Keratinocyte (primary cell): Measurements from ENCODE around the gene F8. TPM values are rescaled to one million over a fixed set of nuclear protein-coding genes. Genes with fewer than 3 reads are reported as not detected.

Experiments
- DNase-seq: peaks from one replicate; pipeline ENCODE4 v3.0.0-alpha.2; 2011; ENCODE audit warnings: low read depth, missing footprints, low spot score
- FAIRE-seq: peaks from 2 replicates; lab custom pipeline; 2011; peaks lifted over from hg19 to GRCh38; lab: Jason Lieb, UNC
- H2AFZ ChIP-seq: 2 replicates; pipeline ENCODE4 v1.6.0; 2012; ENCODE audit warnings: low read length, control low read depth, inconsistent platforms; ENCODE audit not compliant: control insufficient read depth
- H3K27ac ChIP-seq: 2 replicates; pipeline ENCODE4 v1.5.1; 2011; ENCODE audit warnings: low read length; ENCODE audit not compliant: control insufficient read depth, insufficient read depth
- H3K27me3 ChIP-seq: 3 replicates; pipeline ENCODE4 v1.6.0; 2011; ENCODE audit warnings: low read length; ENCODE audit not compliant: control insufficient read depth, insufficient read depth; ENCODE audit errors: extremely low read depth
- H3K36me3 ChIP-seq, 2 experiments: 2 replicates in 1 of 2; 3 replicates in 1 of 2; pipeline ENCODE4 v1.5.1; 2011; ENCODE audit warnings: low read length in 2 of 2, mild to moderate bottlenecking in 1 of 2; ENCODE audit not compliant: control insufficient read depth in 2 of 2, insufficient read depth in 2 of 2; ENCODE audit errors: extremely low read depth in 1 of 2
- H3K4me1 ChIP-seq: 3 replicates; pipeline ENCODE4 v1.5.1; 2011; ENCODE audit warnings: low read length; ENCODE audit not compliant: control insufficient read depth, insufficient read depth; ENCODE audit errors: extremely low read depth
- H3K4me2 ChIP-seq: 3 replicates; pipeline ENCODE4 v1.6.0; 2011; ENCODE audit warnings: low read depth, low read length; ENCODE audit not compliant: control insufficient read depth, insufficient read depth; ENCODE audit errors: extremely low read depth
- H3K4me3 ChIP-seq, 3 experiments: fragments of 200-600 bp in 1 of 3; sonication (generic) in 1 of 3; 2 replicates in 2 of 3; 3 replicates in 1 of 3; pipeline ENCODE4 v1.5.1; 2011 to 2016; ENCODE audit warnings: low read length in 3 of 3, mild to moderate bottlenecking in 3 of 3, control low read depth in 2 of 3, inconsistent platforms in 1 of 3, low read depth in 1 of 3, mixed read lengths in 1 of 3, mixed run types in 1 of 3, moderate library complexity in 1 of 3; ENCODE audit not compliant: control insufficient read depth in 2 of 3, insufficient read depth in 2 of 3; ENCODE audit errors: extremely low read depth in 1 of 3
- H3K79me2 ChIP-seq: 2 replicates; pipeline ENCODE4 v1.6.0; 2012; ENCODE audit warnings: low read length; ENCODE audit not compliant: control insufficient read depth, insufficient read depth
- H3K9ac ChIP-seq: 3 replicates; pipeline ENCODE4 v1.6.0; 2011; ENCODE audit warnings: low read length; ENCODE audit not compliant: control insufficient read depth, insufficient read depth; ENCODE audit errors: extremely low read depth
- H3K9me1 ChIP-seq: 3 replicates; pipeline ENCODE4 v1.6.0; 2011; ENCODE audit warnings: low read length; ENCODE audit not compliant: control insufficient read depth, insufficient read depth; ENCODE audit errors: extremely low read depth
- H3K9me3 ChIP-seq: 2 replicates; pipeline ENCODE4 v1.5.1; 2012; ENCODE audit warnings: low read depth, low read length; ENCODE audit not compliant: control insufficient read depth
- H4K20me1 ChIP-seq: 3 replicates; pipeline ENCODE4 v1.6.0; 2011; ENCODE audit warnings: low read length; ENCODE audit not compliant: control insufficient read depth, insufficient read depth; ENCODE audit errors: extremely low read depth
- CTCF ChIP-seq, 3 experiments: IDR thresholded peaks in 1 of 3; conservative IDR thresholded peaks in 1 of 3; optimal IDR thresholded peaks in 1 of 3; 2 replicates in 2 of 3; 3 replicates in 1 of 3; pipeline versions ENCODE3 to v1.5.1; 2011; ENCODE audit warnings: low read length in 3 of 3, mild to moderate bottlenecking in 3 of 3, moderate library complexity in 2 of 3, control low read depth in 1 of 3, inconsistent platforms in 1 of 3; ENCODE audit not compliant: insufficient read depth in 2 of 3; ENCODE audit errors: extremely low read depth in 1 of 3
- EZH2 ChIP-seq: IDR thresholded peaks from one replicate; pipeline ENCODE4 v1.6.1; 2012; ENCODE audit warnings: inconsistent platforms, mild to moderate bottlenecking, low read length, moderate library complexity
- dilution Hi-C: fragments of 300-500 bp; cut with MboI; formaldehyde crosslinking; loops from one replicate; pipeline ENCODE4 v1.7.0; 2020; ENCODE audit warnings: low sequenced_read_pairs; ENCODE audit not compliant: extremely low pct_ligation_motif_present
- polyA plus RNA-seq, 5 experiments: library from polyadenylated mRNA; depleted of rRNA in 3 of 5; stranded (reverse) in 3 of 5; stranded (forward) in 1 of 5; unstranded in 1 of 5; fragments of >200 nt; gene quantifications; 1 replicate in 1 of 5; 2 replicates in 3 of 5; 3 replicates in 1 of 5; pipeline versions ENCODE4 v1.2.1 to v1.2.3, GENCODE V29; 2011 to 2012; ENCODE audit warnings: missing spikeins in 2 of 5, low read depth in 1 of 5, low replicate concordance in 1 of 5

Gene F8
- polyA plus RNA-seq, 1 donor (not counting 4 experiments of a cell fraction or from before 2014, with no cell fraction given): 1.3 TPM

DNA sequence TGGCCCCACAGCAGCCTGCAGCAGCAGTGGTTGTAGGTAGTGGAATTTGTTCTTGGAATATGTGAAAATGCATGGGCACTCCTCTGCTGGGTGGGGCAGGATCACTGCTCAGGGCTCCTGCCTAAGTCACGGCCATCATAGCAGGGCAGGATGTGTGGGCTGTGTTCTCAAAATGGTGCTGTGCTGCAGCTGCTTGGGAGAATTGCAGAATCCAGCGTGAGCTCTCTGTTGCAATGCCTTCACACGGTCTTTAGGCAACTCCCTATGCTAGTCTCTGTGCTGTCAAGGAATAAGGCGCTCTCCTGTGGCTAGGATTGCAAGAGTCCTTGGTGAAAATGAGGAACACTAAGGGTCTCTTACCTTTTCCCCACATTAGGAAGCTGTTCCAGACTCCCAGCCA lies 42.9 kb downstream of the F8 start:
- TF ChIP-seq EZH2: no peak
- no peak for TF ChIP-seq CTCF (optimal IDR thresholded peaks at IDR 0.05 in 1 of 3, IDR thresholded peaks at IDR 0.05 in 1 of 3, conservative IDR thresholded peaks at IDR 0.05 in 1 of 3; ENCODE audit: extremely low read depth in 1 of 3, insufficient read depth in 2 of 3, low read length in 3 of 3)
- FAIRE-seq (no peak), DNase-seq (no peak)
- dilution Hi-C loops: no loop called here
- H3K27me3 ChIP-seq: no peaks in the 10 kb centered on the region
- H3K4me1 ChIP-seq: peaks cover 4% of the 10 kb centered on the region
- H3K9ac ChIP-seq: no peak overlapping the region
- H3K4me3 ChIP-seq: no peak overlapping the region
- no peaks in the 10 kb centered on the region for H3K79me2 ChIP-seq
- H4K20me1 ChIP-seq: no peaks in the 10 kb centered on the region
- no peak overlapping the region for H3K27ac ChIP-seq
- no peaks in the 10 kb centered on the region for H3K9me3 ChIP-seq
- no peak overlapping the region for H2AFZ ChIP-seq
- H3K9me1 ChIP-seq: no peaks in the 10 kb centered on the region
- no peaks in the 10 kb centered on the region for H3K36me3 ChIP-seq
- H3K4me2 ChIP-seq: no peak overlapping the region

- Histone ChIP-seq H3K9me1 (no peaks in the 10 kb centered on the region), H3K79me2 (no peaks in the 10 kb centered on the region), H3K27ac (no peak overlapping the region), H3K36me3 (no peaks in the 10 kb centered on the region), H3K9ac (no peak overlapping the region), H3K4me3 (no peak overlapping the region), H3K4me2 (no peak overlapping the region), H3K27me3 (no peaks in the 10 kb centered on the region), H3K9me3 (no peaks in the 10 kb centered on the region), H2AFZ (no peak overlapping the region), H3K4me1 (no peaks in the 10 kb centered on the region), H4K20me1 (no peaks in the 10 kb centered on the region)
- no peak for DNase-seq
- dilution Hi-C loops: no loop called here
- no peak for TF ChIP-seq CTCF (optimal IDR thresholded peaks at IDR 0.05 in 1 of 3, IDR thresholded peaks at IDR 0.05 in 1 of 3, conservative IDR thresholded peaks at IDR 0.05 in 1 of 3; ENCODE audit: extremely low read depth in 1 of 3, insufficient read depth in 2 of 3, low read length in 3 of 3)
- FAIRE-seq: no peak
Measured at GRCh38 chrX:154968353-154968752, 54.2 kb downstream of the F8 start.
